HEK293T (cell line): ENCODE results near the gene B3GNT7.

ENCODE experiments used
- CTCF ChIA-PET: fragments of 350-600 bp; formaldehyde crosslinking; extraction: SDS; loops from one replicate; lab custom pipeline; 2021; ENCODE audit warnings: antibody characterized with exemption, inconsistent platforms; lab: Yijun Ruan, JAX
- POLR2A ChIA-PET: fragments of 350-600 bp; formaldehyde crosslinking; extraction: SDS; loops from one replicate; lab custom pipeline; 2020; ENCODE audit warnings: antibody characterized with exemption, inconsistent platforms; lab: Yijun Ruan, JAX
- DNase-seq: peaks from one replicate; pipeline ENCODE4 v3.0.0; 2012; ENCODE audit warnings: mixed read lengths; ENCODE audit errors: extremely low spot score
- FOXM1 ChIP-seq: fragments of 450-650 bp; IDR thresholded peaks from 2 replicates; pipeline ENCODE4 v1.6.1; 2017; ENCODE audit warnings: mild to moderate bottlenecking, borderline replicate concordance
- ZNF384 ChIP-seq: fragments of 450-650 bp; IDR thresholded peaks from 2 replicates; pipeline ENCODE4 v1.6.1; 2016

Gene B3GNT7

GRCh38 chr2:231450548-231450989 is 55.1 kb downstream of the B3GNT7 start:
- no peak for DNase-seq
- ChIA-PET CTCF (no interaction called here), POLR2A (no interaction called here)
- TF ChIP-seq FOXM1: no peak
- peak; percentile 64 for TF ChIP-seq ZNF384
